GM23338 (cell line): ENCODE results near the gene CTNNA3.

Source experiments
- CTCF ChIP-seq, 2 experiments: fragments of 200-600 bp in 1 of 2; sonication (generic) in 1 of 2; conservative IDR thresholded peaks; 2 replicates each; pipeline versions ENCODE4 v1.5.1 to v1.6.1; 2016 to 2017; ENCODE audit warnings: antibody characterized with exemption in 2 of 2, low read depth in 2 of 2, mild to moderate bottlenecking in 2 of 2, moderate library complexity in 1 of 2
- EZH2 ChIP-seq: fragments of 200-600 bp; sonication (generic); IDR thresholded peaks from one replicate; pipeline ENCODE4 v1.8.0; 2017; ENCODE audit warnings: antibody characterized with exemption, mild to moderate bottlenecking, low read depth; ENCODE audit not compliant: unreplicated experiment
- EZH2phosphoT487 ChIP-seq: fragments of 200-600 bp; sonication (generic); IDR thresholded peaks from one replicate; pipeline ENCODE4 v1.8.1; 2018; ENCODE audit warnings: antibody characterized with exemption; ENCODE audit not compliant: unreplicated experiment
- POLR2AphosphoS5 ChIP-seq: IDR thresholded peaks from 2 replicates; pipeline ENCODE4 v1.6.1; 2016; ENCODE audit warnings: antibody characterized with exemption, low read depth

DNA sequence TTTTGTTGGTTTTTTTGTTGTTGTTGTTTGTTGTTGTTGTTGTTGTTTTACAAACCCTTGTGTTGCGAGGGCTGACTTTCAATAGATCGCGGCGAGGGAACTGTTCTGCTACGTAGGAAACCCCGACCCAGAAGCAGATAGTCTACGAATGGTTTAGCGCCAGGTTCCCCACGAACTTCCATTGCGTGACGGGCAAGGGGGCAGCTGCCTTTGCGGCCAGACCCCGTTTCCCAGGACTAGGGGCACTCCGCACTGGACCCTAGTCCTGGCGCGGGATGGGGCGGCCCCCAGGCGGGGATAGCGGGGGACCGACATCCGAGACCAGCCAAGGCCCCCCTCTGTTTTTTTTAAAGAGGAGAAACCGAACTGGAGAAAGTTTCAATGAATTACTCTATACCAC, 650.6 kb downstream of the CTNNA3 start:
- TF ChIP-seq CTCF (conservative IDR thresholded peaks at IDR 0.05; ENCODE audit: low read depth in 2 of 2) (no peak), POLR2AphosphoS5 (no peak), EZH2 (no peak), EZH2phosphoT487 (no peak)
